ENCODE data around the gene USP6NL.

USP6NL gene

DNA sequence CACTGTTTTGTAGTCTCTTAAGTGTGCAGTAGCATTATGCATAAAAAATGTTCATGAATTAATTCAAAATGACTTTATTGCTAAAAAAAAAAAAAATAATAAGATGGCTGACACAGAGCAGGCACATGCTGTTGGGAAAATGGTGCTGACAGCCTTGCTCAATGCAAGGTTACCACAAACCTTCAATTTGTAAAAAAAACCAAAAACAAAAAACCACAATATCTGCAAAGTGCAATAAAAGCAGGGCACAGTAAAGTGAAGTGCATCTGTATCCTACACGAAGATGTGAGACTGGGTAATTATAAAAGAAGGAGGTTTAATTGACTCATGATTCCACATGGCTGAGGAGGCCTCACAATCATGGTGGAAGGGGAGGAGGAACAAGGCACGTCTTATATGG, 185.8 kb downstream of the USP6NL start:
- DNase-seq (no peak), ATAC-seq (no peak)
- Mint-ChIP-seq H3K9me3 (peaks cover 26% of the 10 kb centered on the region), H3K27me3 (no peaks in the 10 kb centered on the region), H3K4me3 (no peak overlapping the region), H3K36me3 (ENCODE audit: low read depth) (no peaks in the 10 kb centered on the region), H3K4me1 (peaks cover 9% of the 10 kb centered on the region), H3K27ac (no peak overlapping the region)

DNA sequence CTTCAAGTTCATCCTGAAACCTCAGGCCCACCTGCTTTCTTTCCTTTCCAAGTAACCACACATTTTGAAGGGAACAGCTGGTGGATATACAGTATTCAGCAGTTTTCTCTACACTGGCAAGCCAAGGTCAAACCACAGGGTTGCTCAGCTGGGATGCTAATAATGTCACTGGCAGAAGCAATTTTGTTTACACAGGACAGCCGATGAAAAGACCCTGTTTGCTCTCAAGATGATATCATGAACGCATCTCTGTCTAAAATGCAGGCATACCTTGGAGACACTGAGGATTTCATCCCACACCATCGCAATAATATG, 186.2 kb downstream of the USP6NL start:
- peaks cover 29% of the 10 kb centered on the region for H3K9me3 Mint-ChIP-seq
- DNase-seq (no peak), ATAC-seq (no peak)
- no peaks in the 10 kb centered on the region for H3K27me3 Mint-ChIP-seq
- H3K27ac Mint-ChIP-seq = no peak overlapping the region
- H3K4me3 Mint-ChIP-seq = no peak overlapping the region
- H3K4me1 Mint-ChIP-seq = peaks cover 9% of the 10 kb centered on the region
- no peaks in the 10 kb centered on the region for H3K36me3 Mint-ChIP-seq (ENCODE audit: low read depth)

DNA sequence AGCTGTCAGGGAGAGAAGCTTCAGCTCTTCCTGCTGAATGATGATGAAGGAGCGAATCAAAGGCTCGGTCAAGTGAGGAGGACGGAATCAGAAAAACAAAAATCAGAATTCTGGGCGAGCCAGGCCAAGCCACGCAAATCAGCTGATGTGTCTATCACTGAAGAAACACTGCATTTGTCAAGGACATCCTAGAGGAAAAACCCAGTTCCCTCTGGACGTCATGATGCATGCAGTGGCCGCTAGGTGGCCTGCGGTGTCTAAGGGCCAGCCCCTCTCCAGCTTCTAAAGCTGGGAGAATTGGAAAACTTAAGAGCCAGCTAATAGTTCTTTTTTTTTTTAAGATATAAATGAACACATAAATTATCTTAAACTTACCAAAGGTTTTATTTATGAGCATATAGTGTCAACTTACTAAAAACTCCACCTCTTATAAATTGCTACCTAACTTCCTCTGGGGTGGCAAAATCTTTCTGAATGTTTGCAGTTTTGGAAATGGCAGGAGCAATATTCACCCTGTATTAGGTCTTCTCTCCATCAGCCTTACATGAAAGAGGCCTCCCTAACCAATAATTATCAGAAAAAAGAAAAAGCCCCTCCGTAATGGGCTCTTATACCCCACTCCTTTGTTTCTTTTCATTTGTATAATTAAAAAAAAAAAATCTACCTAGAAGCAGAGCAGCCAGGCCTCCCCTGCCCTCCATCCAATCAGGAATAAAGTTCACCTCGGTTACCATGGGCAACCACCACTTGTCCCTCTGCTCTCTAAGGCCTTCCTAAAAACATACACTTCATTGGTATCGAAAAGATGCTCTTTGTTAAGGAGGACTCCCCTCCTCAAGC, 186.8 kb downstream of the USP6NL start:
- H3K4me1 Mint-ChIP-seq = peaks cover 9% of the 10 kb centered on the region
- ATAC-seq (no peak), DNase-seq (no peak)
- H3K36me3 Mint-ChIP-seq (ENCODE audit: low read depth) = peaks cover under 1% of the 10 kb centered on the region
- no peak overlapping the region for H3K27ac Mint-ChIP-seq
- H3K27me3 Mint-ChIP-seq = no peaks in the 10 kb centered on the region
- no peak overlapping the region for H3K4me3 Mint-ChIP-seq
- H3K9me3 Mint-ChIP-seq = peaks cover 35% of the 10 kb centered on the region

DNA sequence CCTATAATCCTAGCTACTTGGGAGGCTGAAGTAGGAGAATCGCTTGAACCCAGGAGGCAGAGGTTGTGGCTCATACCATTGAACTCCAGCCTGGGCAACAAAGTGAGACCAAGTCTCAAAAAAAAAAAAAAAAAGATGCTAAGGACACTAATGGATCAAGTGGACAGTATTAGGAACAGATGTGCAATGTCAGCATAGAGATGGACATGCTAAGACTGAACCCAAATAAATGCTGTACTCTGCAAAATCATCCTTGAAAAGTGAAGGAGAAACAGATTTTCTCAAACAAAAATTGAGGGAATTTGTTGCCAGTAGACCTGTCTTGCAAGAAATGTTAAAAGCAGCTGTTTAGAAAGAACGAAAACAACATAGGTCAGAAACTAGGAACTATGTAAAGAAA, 194.5 kb downstream of the USP6NL start:
- Mint-ChIP-seq H3K36me3 (ENCODE audit: low read depth) (peaks cover 1% of the 10 kb centered on the region), H3K4me3 (no peak overlapping the region), H3K27ac (no peak overlapping the region), H3K9me3 (peaks cover 43% of the 10 kb centered on the region), H3K27me3 (no peaks in the 10 kb centered on the region), H3K4me1 (no peaks in the 10 kb centered on the region)
- DNase-seq (no peak), ATAC-seq (no peak)

DNA sequence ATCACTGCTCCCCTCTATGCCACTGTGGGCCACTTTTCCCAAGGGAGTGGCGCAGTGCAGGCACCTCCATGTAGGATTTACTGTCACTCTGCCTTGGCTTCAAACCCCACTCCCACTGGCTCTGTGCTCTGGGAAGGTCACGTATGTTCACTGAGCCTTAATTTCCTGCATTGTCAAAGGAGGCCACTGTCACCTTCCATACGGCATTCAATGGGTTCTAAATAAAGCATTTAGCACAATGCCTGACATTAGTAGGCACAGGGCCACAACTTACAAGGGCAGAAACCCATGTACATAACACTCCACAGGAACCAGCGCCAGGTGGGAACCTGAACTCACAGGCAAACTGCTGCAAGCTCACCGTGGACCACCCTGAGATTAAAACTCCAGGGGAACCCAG, 196.4 kb downstream of the USP6NL start:
- H3K9me3 Mint-ChIP-seq = peaks cover 28% of the 10 kb centered on the region
- H3K4me3 Mint-ChIP-seq = no peak overlapping the region
- H3K27ac Mint-ChIP-seq = no peak overlapping the region
- peaks cover 1% of the 10 kb centered on the region for H3K36me3 Mint-ChIP-seq (ENCODE audit: low read depth)
- DNase-seq (no peak), ATAC-seq (no peak)
- no peaks in the 10 kb centered on the region for H3K4me1 Mint-ChIP-seq
- H3K27me3 Mint-ChIP-seq = no peaks in the 10 kb centered on the region

DNA sequence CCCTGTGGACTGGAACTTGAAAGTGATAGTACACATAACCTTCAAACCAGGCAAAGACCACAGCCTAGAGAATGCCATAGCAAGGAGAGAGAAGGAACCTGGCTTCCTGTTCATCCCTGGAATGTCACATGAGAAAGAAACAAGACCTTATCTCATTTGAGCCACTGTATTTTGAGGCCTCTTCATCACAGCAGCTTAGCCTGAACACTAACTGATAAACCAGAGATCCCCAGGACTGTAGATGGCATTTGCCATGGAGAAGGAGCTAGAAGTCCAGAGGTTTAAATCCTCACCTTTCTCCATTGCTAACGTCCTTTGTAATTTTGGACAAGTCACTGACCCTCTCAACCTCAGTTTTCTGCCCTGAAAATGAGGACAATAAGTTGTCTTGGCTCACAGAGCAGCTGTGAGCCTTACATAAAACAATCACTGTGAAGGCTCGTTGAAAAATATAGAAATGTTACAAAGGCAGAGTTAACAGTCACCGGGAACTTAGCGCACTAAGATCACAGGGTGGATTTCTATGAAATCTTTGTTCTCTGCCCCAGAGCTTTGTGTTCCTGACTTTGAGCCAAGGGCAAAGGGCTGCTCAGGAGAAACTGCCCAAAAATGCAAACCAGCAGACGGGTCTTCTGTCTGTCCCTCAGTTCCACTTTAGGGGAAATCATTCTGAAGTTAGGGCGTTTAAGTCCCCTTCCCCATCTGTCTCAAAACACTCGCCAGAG, 197.0 kb downstream of the USP6NL start:
- Mint-ChIP-seq H3K4me3 (no peak overlapping the region), H3K4me1 (no peaks in the 10 kb centered on the region), H3K9me3 (peaks cover 22% of the 10 kb centered on the region), H3K27ac (no peak overlapping the region), H3K36me3 (ENCODE audit: low read depth) (no peaks in the 10 kb centered on the region), H3K27me3 (no peaks in the 10 kb centered on the region)
- no peak for DNase-seq
- no peak for ATAC-seq

DNA sequence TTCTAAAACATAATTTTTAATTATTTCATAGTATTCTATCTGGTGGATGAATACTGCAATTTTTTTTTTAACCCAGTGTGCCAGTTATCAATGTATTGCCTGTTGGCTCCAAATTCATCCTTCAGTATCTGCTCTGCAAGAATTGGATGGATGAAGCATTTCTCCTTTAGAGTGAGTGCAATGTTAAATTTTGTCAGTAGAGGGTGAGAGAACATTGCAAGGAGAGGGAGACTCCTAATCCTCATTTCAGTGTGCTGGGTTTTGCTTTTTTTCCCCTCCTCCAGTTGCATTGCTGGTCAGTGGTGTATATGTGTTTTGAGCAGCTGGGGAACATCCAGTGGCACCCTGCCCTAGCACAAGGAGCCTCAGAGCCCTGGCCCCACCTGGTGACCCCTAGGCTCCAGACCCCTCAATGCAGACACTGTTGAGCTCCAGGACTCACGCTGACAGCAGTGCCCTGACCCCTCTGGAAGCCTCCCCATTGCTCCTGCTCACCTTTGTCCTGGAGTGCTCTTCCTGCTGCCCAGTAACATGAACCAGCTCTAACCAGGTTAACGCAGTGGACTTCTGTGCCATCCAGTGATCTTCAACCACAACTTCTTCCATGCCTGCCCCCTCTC, 199.4 kb downstream of the USP6NL start:
- ATAC-seq (no peak), DNase-seq (no peak)
- no peak overlapping the region for H3K27ac Mint-ChIP-seq
- peaks cover 8% of the 10 kb centered on the region for H3K9me3 Mint-ChIP-seq
- H3K4me3 Mint-ChIP-seq = no peak overlapping the region
- H3K4me1 Mint-ChIP-seq = peaks cover 11% of the 10 kb centered on the region
- H3K36me3 Mint-ChIP-seq (ENCODE audit: low read depth) = no peaks in the 10 kb centered on the region
- no peaks in the 10 kb centered on the region for H3K27me3 Mint-ChIP-seq

DNA sequence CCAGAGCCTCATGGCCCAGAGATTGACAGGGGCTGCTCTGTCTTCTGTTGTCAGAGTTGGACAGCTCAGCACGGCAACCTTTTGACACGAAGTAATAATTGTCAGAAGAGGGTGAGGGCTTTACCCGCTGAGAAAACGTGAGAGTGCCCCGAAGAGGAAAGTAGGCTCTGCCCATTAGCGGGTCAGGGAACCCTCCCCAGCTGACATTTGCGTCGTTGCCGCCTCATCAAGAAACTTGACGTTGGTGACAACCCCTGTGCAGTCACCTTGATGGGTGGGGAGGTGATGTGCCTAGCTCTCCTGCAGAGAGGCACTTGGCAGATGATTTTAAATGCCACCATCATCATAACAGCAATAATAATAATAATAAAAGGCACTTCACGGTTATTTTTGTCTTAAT, 202.1 kb downstream of the USP6NL start:
- H3K9me3 Mint-ChIP-seq = peaks cover 5% of the 10 kb centered on the region
- ATAC-seq (no peak), DNase-seq (no peak)
- peaks cover 20% of the 10 kb centered on the region for H3K4me1 Mint-ChIP-seq
- no peaks in the 10 kb centered on the region for H3K27me3 Mint-ChIP-seq
- no peaks in the 10 kb centered on the region for H3K36me3 Mint-ChIP-seq (ENCODE audit: low read depth)
- no peak overlapping the region for H3K27ac Mint-ChIP-seq
- H3K4me3 Mint-ChIP-seq = no peak overlapping the region

DNA sequence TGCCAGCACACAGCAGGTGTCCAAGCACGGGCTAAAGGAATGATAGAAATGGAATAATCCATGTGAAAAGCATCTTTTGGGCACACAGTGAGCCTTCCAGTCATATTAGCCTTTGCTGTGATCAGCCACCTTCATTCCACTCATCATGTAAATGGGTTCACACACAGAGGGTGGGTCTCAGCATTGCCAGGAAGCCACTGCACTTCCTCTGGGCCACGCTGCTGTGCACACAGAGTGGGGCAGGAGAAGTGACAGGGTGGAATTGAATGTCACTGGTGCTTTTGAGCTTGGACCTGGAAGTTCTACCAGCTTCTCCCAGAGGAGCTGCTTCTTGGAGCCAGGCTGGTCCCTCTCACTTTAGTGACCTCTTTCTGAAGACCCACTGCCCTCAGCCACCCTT, 203.5 kb downstream of the USP6NL start:
- no peak for DNase-seq
- Mint-ChIP-seq H3K9me3 (peaks cover 5% of the 10 kb centered on the region), H3K4me3 (no peak overlapping the region), H3K36me3 (ENCODE audit: low read depth) (peaks cover 3% of the 10 kb centered on the region), H3K4me1 (peaks cover 29% of the 10 kb centered on the region), H3K27me3 (no peaks in the 10 kb centered on the region), H3K27ac (no peak overlapping the region)
- no peak for ATAC-seq

DNA sequence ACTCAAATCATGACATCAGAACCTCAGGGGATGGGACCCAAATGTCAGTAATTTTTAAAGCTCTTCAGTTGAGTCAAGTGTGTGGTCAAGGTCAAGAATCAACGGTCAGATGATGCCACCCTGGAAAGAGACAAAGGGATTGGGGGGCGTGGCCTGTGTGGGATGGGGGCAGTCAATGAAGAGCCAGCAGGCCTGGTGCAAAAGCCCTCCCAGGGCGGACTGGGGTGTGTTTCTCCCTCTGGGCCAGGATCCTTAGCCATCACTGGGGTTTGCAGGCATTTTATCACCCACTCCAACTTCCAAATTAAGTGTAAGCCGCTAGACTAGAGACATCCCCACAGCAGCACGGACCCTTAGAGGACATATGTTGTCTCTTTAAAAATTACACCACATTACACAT, 204.7 kb downstream of the USP6NL start:
- H3K27ac Mint-ChIP-seq = no peak overlapping the region
- no peaks in the 10 kb centered on the region for H3K27me3 Mint-ChIP-seq
- ATAC-seq = no peak
- H3K9me3 Mint-ChIP-seq = no peaks in the 10 kb centered on the region
- H3K4me3 Mint-ChIP-seq = no peak overlapping the region
- H3K36me3 Mint-ChIP-seq (ENCODE audit: low read depth) = peaks cover 3% of the 10 kb centered on the region
- no peak for DNase-seq
- peaks cover 39% of the 10 kb centered on the region for H3K4me1 Mint-ChIP-seq

DNA sequence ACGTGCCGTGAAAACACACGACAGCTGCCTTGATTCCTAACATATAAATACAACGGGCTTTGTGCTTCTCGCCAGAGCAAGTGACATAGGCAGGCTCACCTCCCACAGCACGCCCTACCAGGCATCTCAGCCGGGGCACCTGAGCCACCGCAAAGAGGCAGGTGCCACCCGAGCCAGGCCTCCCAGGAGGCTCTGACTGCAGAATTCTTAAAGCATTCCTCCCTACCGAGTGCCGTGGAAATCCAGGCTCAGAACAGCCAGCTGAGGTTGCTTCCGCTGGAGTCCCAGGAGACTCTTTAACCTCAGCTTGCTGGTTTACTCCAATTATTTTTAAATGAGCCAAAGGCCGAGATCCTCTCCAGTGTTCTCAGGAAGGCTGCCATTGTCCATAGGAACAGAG, 206.5 kb downstream of the USP6NL start:
- H3K4me3 Mint-ChIP-seq = no peak overlapping the region
- no peaks in the 10 kb centered on the region for H3K9me3 Mint-ChIP-seq

More for the DNA sequence above, 206.5 kb downstream of the USP6NL start:
- no peaks in the 10 kb centered on the region for H3K27me3 Mint-ChIP-seq
- DNase-seq (no peak), ATAC-seq (no peak)
- H3K4me1 Mint-ChIP-seq = peaks cover 50% of the 10 kb centered on the region
- H3K36me3 Mint-ChIP-seq (ENCODE audit: low read depth) = peaks cover 3% of the 10 kb centered on the region
- no peak overlapping the region for H3K27ac Mint-ChIP-seq

Data from activated naive CD8-positive, alpha-beta T cell treated with anti-CD3 and anti-CD28 coated beads, Interleukin-2, amount 50 U/mL, for 24 hours (primary cell).